Suppressor macrophage (primary cell): ENCODE measurements around the gene TNFSF11.

Source experiments
- DNase-seq, 4 experiments: peaks; one replicate each; pipeline ENCODE4 v3.0.0-alpha.2; 2020 to 2022

Gene TNFSF11

DNA sequence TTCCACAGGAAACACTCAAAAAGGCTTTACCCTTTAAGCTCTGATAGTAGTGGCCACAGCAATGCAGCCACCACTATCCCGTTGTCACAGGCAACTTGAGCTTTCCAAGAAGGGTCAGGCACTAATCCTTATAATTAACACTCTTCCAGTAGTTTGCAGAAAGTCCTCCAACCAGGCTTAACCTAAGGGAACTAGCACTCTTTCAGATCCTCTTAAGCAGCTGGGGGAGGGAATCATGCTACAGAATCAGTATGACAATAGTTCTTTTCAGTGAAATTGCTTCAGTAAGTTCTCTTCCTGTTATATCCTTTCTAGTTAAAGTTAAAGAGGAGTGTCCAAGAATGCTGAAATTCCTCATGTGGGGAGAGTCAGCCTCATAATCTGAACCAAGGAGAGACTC, 82.2 kb downstream of the TNFSF11 start:
- peak in 1 of 4 experiments; percentile 17 for DNase-seq

DNA sequence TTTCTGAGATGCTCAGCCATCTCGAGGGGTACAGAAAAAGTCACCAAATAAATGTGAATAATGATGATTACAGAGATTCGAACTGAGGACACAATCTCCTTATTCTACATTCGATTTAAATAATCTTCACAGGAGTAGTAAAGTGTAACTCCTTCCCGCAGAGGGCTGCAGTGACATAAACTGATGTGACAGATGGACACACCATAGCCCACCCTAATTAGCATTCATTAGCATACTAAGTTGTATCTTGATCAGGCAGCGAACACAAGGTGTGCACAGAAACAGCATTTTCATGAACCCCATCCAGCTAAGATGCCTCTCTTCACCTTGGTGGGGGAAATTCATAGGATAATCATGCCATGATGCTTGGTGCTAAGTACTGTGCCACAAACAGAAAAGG, 83.0 kb downstream of the TNFSF11 start:
- DNase-seq, result no peak
